ENCODE results near the gene FYTTD1. TPM values are rescaled to one million over a fixed set of nuclear protein-coding genes. Genes with fewer than 3 reads are reported as not detected.

The FYTTD1 gene
- total RNA-seq, 1 experiment from 2014 or later: 23.7 TPM

- TF ChIP-seq CTCF (IDR thresholded peaks at IDR 0.05) (no peak), FOXP4 (CRISPR knock-in tag; IDR thresholded peaks at IDR 0.05) (peak; percentile 77; the same call in 1 of the 2 replicates), CREB1 (CRISPR knock-in tag; IDR thresholded peaks at IDR 0.05) (0 out of 2 replicates have a peak, but pooled peaks have one; percentile 35), USF1 (CRISPR knock-in tag; IDR thresholded peaks at IDR 0.05) (peak; percentile 49; the same call in 1 of the 2 replicates), ZNF138 (CRISPR knock-in tag; conservative IDR thresholded peaks at IDR 0.05) (peak; percentile 72; the same call in 1 of the 2 replicates), ERG (CRISPR knock-in tag; IDR thresholded peaks at IDR 0.05) (0 out of 2 replicates have a peak, but pooled peaks have one; percentile 67), SP1 (CRISPR knock-in tag; conservative IDR thresholded peaks at IDR 0.05) (peak; percentile 68; the same call in 1 of the 2 replicates), ZNF396 (CRISPR knock-in tag; IDR thresholded peaks at IDR 0.05; ENCODE audit: borderline replicate concordance) (no peak)
Measured at GRCh38 chr3:197791113-197791891, 41.6 kb downstream of the FYTTD1 start, which contains the start of gene LRCH3 (continued).

DNA sequence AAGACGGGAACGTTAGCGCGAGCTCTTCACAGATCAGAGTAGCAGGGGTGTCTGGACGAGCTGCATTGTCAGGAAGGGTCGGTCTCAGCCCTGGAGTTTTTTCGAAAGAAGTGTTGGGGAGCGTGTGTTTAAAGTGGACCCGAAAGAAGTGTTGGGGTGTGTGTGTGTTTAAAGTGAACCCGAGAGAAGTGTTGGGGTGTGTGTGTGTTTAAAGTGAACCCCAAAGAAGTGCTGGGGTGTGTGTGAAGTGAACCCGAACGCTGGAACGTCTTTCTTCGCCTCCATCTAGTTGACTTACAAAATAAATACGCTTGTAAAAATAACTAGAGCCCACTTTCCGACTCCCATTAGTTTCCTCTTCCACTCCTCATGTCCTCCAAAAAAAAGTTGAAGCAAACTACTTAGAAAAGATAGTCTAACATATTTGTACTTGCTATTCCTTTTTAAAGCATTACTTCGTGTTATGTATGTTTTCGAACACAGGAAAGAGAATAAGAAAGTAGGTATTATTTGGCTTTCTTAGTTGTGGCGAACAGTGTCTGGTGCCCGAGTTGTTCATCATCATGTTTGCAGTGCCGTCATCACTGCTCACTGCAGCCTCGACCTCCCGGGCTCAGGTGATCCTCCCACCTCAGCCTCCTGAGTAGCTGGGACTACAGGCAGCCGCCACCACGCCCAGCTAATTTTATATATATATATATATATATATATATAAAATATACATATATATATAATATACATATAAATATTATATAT, 42.4 kb downstream of the FYTTD1 start:
- H3K27me3 Mint-ChIP-seq (ENCODE audit: low read depth): no peaks in the 10 kb centered on the region
- TF ChIP-seq CREM (CRISPR knock-in tag; IDR thresholded peaks at IDR 0.05): no peak
- TF ChIP-seq, protein P1, sequence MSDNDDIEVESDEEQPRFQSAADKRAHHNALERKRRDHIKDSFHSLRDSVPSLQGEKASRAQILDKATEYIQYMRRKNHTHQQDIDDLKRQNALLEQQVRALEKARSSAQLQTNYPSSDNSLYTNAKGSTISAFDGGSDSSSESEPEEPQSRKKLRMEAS (CRISPR knock-in tag; IDR thresholded peaks at IDR 0.05): no peak
- TF ChIP-seq HMGA2 (CRISPR knock-in tag; IDR thresholded peaks at IDR 0.05): 0 out of 2 replicates have a peak, but pooled peaks have one; percentile 16
- H3K4me3 Mint-ChIP-seq: peak overlapping the region; percentile 89
- H3K4me1 Mint-ChIP-seq: peaks cover 21% of the 10 kb centered on the region
- H3K9me3 Mint-ChIP-seq: no peaks in the 10 kb centered on the region
- ChIA-PET CTCF (interaction anchor here (0.6 to 1.5 kb wide), 5 partner anchors 9 to 150 kb away, joined by 3 to 5 read pairs (median 3); no protein-coding TSS in a partner anchor), POLR2A (no interaction called here)
- no peak for DNase-seq (ENCODE audit: low spot score)
- H3K27ac Mint-ChIP-seq: peak overlapping the region; percentile 78
- H3K36me3 Mint-ChIP-seq: no peaks in the 10 kb centered on the region
- ATAC-seq: peak; percentile 23

GRCh38 chr3:197793247-197793646, 43.6 kb downstream of the FYTTD1 start:
- CTCF ChIA-PET: interaction anchor here (1.1 to 1.5 kb wide), 2 partner anchors 9 to 54 kb away, joined by 3 to 4 read pairs; no protein-coding TSS in a partner anchor
- Mint-ChIP-seq H3K4me1 (peaks cover 24% of the 10 kb centered on the region), H3K9me3 (no peaks in the 10 kb centered on the region), H3K27me3 (ENCODE audit: low read depth) (no peaks in the 10 kb centered on the region), H3K4me3 (peak overlapping the region; percentile 41), H3K36me3 (no peaks in the 10 kb centered on the region), H3K27ac (0 out of 2 replicates have a peak overlapping the region, but pooled peaks have one; percentile 60)
- POLR2A ChIA-PET: no interaction called here
- ATAC-seq: no peak
- no peak for DNase-seq (ENCODE audit: low spot score)
- TF ChIP-seq, protein P2, sequence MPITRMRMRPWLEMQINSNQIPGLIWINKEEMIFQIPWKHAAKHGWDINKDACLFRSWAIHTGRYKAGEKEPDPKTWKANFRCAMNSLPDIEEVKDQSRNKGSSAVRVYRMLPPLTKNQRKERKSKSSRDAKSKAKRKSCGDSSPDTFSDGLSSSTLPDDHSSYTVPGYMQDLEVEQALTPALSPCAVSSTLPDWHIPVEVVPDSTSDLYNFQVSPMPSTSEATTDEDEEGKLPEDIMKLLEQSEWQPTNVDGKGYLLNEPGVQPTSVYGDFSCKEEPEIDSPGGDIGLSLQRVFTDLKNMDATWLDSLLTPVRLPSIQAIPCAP (CRISPR knock-in tag; IDR thresholded peaks at IDR 0.05): no peak
- no peak for TF ChIP-seq MYBL2 (CRISPR knock-in tag; IDR thresholded peaks at IDR 0.05)
- no peak for TF ChIP-seq ELF4 (CRISPR knock-in tag; IDR thresholded peaks at IDR 0.05; ENCODE audit: low read depth)
- TF ChIP-seq CREM (CRISPR knock-in tag; IDR thresholded peaks at IDR 0.05): no peak
- TF ChIP-seq IRF2 (CRISPR knock-in tag; IDR thresholded peaks at IDR 0.05; ENCODE audit: borderline replicate concordance, low read depth): no peak
- TF ChIP-seq MLX (CRISPR knock-in tag; IDR thresholded peaks at IDR 0.05): no peak
- TF ChIP-seq, protein P3, sequence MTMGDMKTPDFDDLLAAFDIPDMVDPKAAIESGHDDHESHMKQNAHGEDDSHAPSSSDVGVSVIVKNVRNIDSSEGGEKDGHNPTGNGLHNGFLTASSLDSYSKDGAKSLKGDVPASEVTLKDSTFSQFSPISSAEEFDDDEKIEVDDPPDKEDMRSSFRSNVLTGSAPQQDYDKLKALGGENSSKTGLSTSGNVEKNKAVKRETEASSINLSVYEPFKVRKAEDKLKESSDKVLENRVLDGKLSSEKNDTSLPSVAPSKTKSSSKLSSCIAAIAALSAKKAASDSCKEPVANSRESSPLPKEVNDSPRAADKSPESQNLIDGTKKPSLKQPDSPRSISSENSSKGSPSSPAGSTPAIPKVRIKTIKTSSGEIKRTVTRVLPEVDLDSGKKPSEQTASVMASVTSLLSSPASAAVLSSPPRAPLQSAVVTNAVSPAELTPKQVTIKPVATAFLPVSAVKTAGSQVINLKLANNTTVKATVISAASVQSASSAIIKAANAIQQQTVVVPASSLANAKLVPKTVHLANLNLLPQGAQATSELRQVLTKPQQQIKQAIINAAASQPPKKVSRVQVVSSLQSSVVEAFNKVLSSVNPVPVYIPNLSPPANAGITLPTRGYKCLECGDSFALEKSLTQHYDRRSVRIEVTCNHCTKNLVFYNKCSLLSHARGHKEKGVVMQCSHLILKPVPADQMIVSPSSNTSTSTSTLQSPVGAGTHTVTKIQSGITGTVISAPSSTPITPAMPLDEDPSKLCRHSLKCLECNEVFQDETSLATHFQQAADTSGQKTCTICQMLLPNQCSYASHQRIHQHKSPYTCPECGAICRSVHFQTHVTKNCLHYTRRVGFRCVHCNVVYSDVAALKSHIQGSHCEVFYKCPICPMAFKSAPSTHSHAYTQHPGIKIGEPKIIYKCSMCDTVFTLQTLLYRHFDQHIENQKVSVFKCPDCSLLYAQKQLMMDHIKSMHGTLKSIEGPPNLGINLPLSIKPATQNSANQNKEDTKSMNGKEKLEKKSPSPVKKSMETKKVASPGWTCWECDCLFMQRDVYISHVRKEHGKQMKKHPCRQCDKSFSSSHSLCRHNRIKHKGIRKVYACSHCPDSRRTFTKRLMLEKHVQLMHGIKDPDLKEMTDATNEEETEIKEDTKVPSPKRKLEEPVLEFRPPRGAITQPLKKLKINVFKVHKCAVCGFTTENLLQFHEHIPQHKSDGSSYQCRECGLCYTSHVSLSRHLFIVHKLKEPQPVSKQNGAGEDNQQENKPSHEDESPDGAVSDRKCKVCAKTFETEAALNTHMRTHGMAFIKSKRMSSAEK (CRISPR knock-in tag; IDR thresholded peaks at IDR 0.05; ENCODE audit: borderline replicate concordance): no peak
- TF ChIP-seq SP1 (CRISPR knock-in tag; conservative IDR thresholded peaks at IDR 0.05): no peak
